HG03442 (cell line): ENCODE measurements around the gene ADAM12.
"Not testable (repeated sequence)": the region's sequence is repeated elsewhere in the genome, so short reads cannot be mapped to it uniquely, and the experiment has no call there.

Source experiments
- ATAC-seq: cut with Tn5 transposase; IDR thresholded peaks from one replicate; pipeline ENCODE4 v1.9.1; 2021; ENCODE audit warnings: mild to moderate bottlenecking, moderate library complexity; ENCODE audit not compliant: unreplicated experiment

Gene ADAM12

DNA sequence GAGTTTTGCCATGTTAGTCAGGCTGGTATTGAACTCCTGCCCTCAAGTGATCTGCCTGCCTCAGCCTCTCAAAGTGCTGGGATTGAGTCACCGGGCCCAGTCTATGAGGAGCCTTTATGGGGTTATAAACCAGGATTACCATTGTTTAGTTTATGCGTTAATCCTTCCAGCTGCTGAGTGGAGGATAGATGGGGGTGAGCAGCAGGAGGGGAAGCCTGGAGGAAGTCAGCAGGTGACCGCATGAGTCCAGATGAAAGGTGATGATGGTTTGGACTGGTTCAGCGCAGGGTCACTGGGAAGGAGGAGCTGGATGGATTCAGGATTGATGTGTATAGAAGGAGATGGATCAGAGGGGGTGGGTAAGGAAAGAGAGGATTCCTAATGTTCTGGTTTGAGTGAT is 197.1 kb downstream of the ADAM12 start:
- no peak for ATAC-seq

DNA sequence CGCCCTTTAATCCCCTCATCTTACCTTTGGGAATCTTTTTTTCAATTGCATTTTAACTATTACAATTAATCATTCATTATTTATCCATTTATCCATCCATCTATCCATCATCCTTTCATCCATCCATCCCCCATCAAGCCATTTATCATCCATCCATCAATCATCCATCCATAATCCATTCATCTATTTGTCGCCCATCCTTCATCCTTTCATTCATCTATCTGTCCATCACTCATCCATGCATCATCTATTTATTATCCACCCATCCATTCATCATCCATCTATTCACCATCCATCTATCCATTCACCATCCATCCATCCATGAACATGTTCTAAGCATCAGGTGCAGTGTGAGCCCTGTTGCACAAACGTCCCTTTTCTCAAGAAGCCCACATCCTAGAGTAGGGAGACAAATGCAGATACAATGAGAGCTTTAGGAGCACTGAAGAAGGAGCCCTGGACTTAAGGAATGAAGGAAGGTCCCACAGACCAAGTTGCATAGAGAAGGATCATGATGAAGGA is 199.5 kb downstream of the ADAM12 start:
- ATAC-seq: no peak

GRCh38 chr10:126187399-126187798 is 200.9 kb downstream of the ADAM12 start:
- no peak for ATAC-seq

DNA sequence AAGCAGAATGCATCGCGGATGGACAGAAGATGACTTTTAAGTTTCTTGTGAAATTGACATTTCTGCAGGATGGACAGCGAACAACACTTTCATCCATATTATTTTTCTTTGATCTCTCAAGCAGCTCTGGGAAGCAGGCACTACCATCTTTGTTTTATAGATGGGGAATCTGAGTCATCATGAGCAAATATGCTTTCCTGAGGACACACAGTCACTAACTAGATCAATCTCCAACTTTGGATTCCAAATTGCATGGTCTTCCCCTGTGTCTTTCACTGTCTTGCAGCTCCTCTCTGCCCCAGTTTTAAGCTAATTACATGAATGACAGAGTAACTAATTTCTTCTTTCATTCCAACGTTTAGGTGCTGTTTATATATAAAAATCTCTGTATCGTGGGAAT is 201.5 kb downstream of the ADAM12 start:
- no peak for ATAC-seq

- no peak for ATAC-seq
These were observed 202.4 kb downstream of the ADAM12 start for GRCh38 chr10:126185676-126186447.

GRCh38 chr10:126181626-126182025 is 206.7 kb downstream of the ADAM12 start:
- ATAC-seq: no peak

DNA sequence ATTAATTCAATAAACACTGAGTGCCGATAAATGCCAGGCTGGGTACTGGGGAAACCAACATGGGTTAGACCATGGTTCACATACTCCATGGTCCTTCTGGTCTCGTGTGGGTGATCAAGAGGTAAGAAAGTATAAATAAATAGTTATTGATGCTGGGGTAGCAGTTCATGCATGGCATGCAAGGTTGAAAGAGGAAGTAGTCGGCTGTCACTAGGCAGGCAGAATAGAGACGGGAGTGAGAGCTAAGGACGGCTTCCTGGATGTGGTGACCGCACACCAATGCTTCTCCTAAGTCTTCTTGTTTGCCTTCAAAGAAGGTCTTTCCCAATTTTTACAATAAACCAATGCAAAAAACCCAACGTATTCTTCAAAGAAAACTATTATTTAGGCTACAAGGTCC is 208.6 kb downstream of the ADAM12 start:
- ATAC-seq: no peak

- no peak for ATAC-seq
These were observed 210.8 kb downstream of the ADAM12 start for GRCh38 chr10:126177417-126178030.

GRCh38 chr10:126175641-126176262 is 212.5 kb downstream of the ADAM12 start:
- ATAC-seq: no peak

DNA sequence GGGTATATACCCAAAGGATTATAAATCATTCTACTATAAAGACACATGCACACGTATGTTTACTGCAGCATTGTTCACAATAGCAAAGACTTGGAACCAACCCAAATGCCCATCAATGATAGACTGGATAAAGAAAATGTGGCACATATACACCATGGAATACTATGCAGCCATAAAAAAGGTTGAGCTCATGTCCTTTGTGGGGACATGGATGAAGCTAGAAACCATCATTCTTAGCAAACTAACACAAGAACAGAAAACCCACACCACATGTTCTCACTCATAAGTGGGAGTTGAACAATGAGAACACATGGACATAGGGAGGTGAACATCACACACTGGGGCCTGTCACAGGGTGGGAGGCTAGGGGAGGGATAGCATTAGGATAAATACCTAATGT is 215.5 kb downstream of the ADAM12 start:
- not testable (repeated sequence) for ATAC-seq

DNA sequence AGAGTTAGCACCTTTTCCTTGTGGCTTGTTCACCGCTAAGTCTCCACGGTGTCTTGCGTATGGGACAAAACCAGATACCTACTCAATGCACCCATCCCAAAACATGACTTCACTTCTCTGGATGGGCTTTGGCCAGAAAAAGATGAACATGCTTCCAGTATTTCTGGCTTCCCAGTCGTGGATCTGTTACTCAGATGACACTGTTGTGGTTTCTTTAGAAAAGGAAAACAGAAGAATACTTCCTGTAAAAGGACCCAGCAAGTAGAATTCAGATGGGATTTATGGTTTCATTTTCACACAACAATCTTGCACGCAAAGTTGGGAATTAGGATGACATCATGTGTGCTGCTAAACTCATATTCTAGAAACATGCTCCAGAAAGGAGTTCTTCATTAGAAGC is 216.7 kb downstream of the ADAM12 start:
- no peak for ATAC-seq

- no peak for ATAC-seq
These were observed 217.5 kb downstream of the ADAM12 start for GRCh38 chr10:126170776-126171175.

GRCh38 chr10:126170371-126170770 is 217.9 kb downstream of the ADAM12 start:
- no peak for ATAC-seq

- ATAC-seq: no peak
These were observed 218.4 kb downstream of the ADAM12 start for GRCh38 chr10:126169899-126170298.

GRCh38 chr10:126166797-126167196 is 221.5 kb downstream of the ADAM12 start:
- ATAC-seq: no peak

GRCh38 chr10:126165874-126166273 is 222.4 kb downstream of the ADAM12 start:
- no peak for ATAC-seq

GRCh38 chr10:126163506-126163905 is 224.8 kb downstream of the ADAM12 start:
- ATAC-seq: no peak

- ATAC-seq: no peak
These were observed 226.6 kb downstream of the ADAM12 start for GRCh38 chr10:126161691-126162090.

DNA sequence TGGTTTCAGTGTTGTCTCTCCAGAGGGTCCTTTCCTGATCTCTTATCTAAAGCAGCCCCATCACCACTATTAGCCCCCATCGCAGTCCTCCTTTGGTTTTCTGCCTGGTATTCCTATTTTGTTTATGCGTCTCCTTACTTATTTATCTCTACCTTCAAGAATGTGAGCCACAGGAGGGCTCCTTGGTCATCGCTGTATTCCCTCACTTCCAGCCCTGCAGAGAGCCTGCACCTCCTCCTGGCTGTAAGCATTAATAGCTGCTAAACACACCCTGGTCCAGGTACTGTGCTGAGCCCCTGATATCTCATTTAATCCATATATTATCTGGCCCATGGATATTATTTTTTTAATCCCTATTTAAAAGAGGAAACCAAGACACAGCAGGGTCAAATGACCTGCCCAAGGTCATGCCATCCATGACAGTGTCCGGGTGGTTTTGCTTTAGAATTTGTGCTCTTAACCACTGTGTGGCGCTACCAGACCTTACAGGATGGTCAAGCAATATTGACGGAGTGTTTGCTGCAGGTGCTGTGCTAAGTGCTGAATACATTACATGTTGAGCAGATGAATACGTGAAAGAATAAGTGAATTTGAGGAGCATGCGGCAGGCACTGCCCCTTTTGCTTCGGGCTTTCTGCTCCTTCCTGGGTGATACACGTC is 227.2 kb downstream of the ADAM12 start:
- ATAC-seq: no peak

- ATAC-seq: no peak
These were observed 227.7 kb downstream of the ADAM12 start for GRCh38 chr10:126160571-126160970.

- ATAC-seq: no peak
These were observed 230.0 kb downstream of the ADAM12 start for GRCh38 chr10:126158133-126158892.
